PFSK-1 (cell line): ENCODE measurements around the gene NKX6-2.

Experiments used
- POLR2AphosphoS5 ChIP-seq: IDR thresholded peaks from 2 replicates; pipeline ENCODE4 v1.6.1; 2012; ENCODE audit warnings: low read depth, mild to moderate bottlenecking, control low read depth, low read length, moderate library complexity
- REST ChIP-seq, 2 experiments: IDR thresholded peaks; 2 replicates each; pipeline versions ENCODE4 v1.6.1 to v1.8.0; 2011 to 2012; ENCODE audit warnings: low read depth in 2 of 2, low read length in 2 of 2, control low read depth in 1 of 2, inconsistent platforms in 1 of 2, mild to moderate bottlenecking in 1 of 2, moderate library complexity in 1 of 2; ENCODE audit not compliant: insufficient read depth in 1 of 2

DNA sequence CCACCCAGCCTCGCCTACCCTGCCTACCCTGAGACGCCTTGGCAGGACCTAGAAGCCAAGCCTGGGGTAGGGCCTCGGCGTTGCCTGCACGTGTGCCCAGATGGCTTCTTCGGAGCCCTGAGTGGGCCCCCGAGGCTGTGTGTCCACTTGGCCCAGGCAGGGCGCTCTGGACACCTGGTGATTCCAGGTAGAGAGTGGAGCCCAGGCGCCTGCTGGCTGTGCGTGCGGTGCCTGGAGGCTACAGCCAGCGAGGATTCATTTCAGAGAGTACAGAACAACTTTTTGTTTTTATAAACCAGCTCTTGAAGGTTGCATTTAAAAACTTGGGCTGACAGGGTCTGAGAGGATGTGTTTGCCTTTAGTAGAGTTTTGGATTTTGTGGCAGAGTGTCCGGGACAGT is 40.0 kb downstream of the NKX6-2 start:
- TF ChIP-seq REST (IDR thresholded peaks at IDR 0.05; ENCODE audit: insufficient read depth in 1 of 2, low read depth in 2 of 2, low read length in 2 of 2) (no peak), POLR2AphosphoS5 (no peak)
